ENCODE results near the gene SLC44A5. TPM values are rescaled to one million over a fixed set of nuclear protein-coding genes. Genes with fewer than 3 reads are reported as not detected.
"Not testable (repeated sequence)": the region's sequence is repeated elsewhere in the genome, so short reads cannot be mapped to it uniquely, and the experiment has no call there.

SLC44A5 gene
- total RNA-seq, 2 donors from 2014 or later = 1.1 TPM; not detected in 1

DNA sequence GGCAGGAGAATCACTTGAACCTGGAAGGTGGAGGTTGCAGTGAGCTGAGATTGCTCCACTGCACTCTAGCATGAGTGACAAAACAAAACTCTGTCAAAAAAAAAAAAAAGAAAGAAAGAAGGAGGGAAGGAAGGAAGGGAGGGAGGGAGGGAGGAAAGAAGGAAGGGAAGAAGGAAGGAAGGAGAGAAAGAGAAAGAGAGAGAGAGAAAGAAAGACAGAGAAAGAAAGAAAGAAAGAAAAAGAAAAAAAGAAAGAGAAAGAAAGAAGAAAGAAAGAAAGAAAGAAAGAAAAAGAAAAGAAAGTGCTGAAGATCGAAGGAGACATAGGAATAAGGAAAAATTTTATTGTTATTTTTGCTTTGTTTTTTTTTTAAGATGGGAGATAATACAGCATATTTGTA, 166.7 kb downstream of the SLC44A5 start:
- Mint-ChIP-seq H3K4me3 (no peak overlapping the region), H3K27me3 (no peaks in the 10 kb centered on the region), H3K27ac (no peak overlapping the region), H3K4me1 (no peaks in the 10 kb centered on the region), H3K36me3 (ENCODE audit: low read depth) (no peaks in the 10 kb centered on the region)
- ATAC-seq = no peak
- DNase-seq = no peak
- peaks cover 3% of the 10 kb centered on the region for H3K9me3 ChIP-seq (ENCODE audit: control insufficient read depth, low read length, poor library complexity, severe bottlenecking)

DNA sequence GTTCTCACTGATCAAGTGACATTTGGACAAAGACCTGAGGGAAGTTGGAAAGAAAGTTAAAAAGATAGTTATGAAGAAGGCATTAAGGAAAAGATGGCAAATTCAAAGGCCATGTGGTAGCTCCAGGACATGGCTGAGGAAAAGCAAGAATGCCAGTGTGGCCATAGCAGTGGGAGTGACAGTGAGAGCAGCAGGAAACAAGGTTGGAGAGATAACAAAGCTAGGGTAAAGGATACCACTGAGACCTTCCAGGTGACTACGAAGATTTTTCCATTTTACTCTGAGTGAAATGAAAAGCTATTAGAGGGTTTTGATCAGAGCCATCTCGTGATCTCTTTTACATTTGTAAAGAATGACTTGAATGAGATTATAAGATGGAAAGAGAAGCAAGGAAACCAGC, 170.6 kb downstream of the SLC44A5 start:
- DNase-seq (no peak), ATAC-seq (no peak)
- Mint-ChIP-seq H3K27ac (no peak overlapping the region), H3K4me1 (no peaks in the 10 kb centered on the region), H3K27me3 (no peaks in the 10 kb centered on the region), H3K36me3 (ENCODE audit: low read depth) (no peaks in the 10 kb centered on the region), H3K4me3 (no peak overlapping the region)
- H3K9me3 ChIP-seq (ENCODE audit: control insufficient read depth, low read length, poor library complexity, severe bottlenecking) = peaks cover 3% of the 10 kb centered on the region

DNA sequence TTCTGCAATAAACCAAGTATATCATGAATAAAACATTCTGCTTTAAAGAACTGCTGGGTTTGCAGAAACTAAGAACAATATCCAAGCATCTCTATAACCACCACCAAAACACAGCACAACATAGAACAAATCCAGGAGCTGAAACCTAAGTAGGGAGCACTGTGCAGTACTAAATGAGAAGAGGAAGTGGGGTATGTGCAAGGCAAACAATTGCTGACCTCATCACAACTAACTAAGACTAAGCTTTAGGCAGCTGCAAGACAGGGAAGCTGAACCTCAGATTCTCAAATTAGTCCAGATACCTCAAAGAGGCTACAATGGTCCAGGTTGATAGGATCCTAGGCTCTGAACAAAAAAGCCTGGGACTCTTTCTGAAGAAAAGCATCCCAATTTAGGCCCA, 172.6 kb downstream of the SLC44A5 start:
- no peak for DNase-seq
- no peak for ATAC-seq
- H3K4me1 Mint-ChIP-seq = no peaks in the 10 kb centered on the region
- H3K9me3 ChIP-seq (ENCODE audit: control insufficient read depth, low read length, poor library complexity, severe bottlenecking) = no peaks in the 10 kb centered on the region
- H3K36me3 Mint-ChIP-seq (ENCODE audit: low read depth) = no peaks in the 10 kb centered on the region
- no peak overlapping the region for H3K27ac Mint-ChIP-seq
- no peaks in the 10 kb centered on the region for H3K27me3 Mint-ChIP-seq
- H3K4me3 Mint-ChIP-seq = no peak overlapping the region

DNA sequence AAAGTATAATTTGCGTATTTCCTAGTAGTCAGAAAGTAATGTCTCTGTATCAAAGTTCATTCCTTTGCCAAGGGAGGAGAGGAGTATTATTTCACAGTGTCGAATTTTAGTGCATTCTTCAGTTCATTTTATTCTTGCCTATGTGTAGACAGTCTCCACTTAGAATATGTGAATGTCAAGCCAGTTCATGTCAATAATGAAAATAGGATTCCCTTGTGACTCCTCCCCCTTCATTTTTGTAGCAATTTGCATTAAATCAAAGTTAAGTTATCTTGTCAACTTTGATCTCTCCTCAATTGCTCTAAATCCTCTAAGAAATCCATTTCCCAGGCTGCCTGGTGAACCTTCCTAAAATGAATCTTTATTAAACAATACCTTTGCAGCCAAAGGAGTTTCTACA, 179.1 kb downstream of the SLC44A5 start:
- H3K27me3 Mint-ChIP-seq = no peaks in the 10 kb centered on the region
- ATAC-seq (no peak), DNase-seq (no peak)
- no peak overlapping the region for H3K4me3 Mint-ChIP-seq
- H3K4me1 Mint-ChIP-seq = no peaks in the 10 kb centered on the region
- no peaks in the 10 kb centered on the region for H3K9me3 ChIP-seq (ENCODE audit: control insufficient read depth, low read length, poor library complexity, severe bottlenecking)
- H3K27ac Mint-ChIP-seq = no peak overlapping the region
- no peaks in the 10 kb centered on the region for H3K36me3 Mint-ChIP-seq (ENCODE audit: low read depth)

DNA sequence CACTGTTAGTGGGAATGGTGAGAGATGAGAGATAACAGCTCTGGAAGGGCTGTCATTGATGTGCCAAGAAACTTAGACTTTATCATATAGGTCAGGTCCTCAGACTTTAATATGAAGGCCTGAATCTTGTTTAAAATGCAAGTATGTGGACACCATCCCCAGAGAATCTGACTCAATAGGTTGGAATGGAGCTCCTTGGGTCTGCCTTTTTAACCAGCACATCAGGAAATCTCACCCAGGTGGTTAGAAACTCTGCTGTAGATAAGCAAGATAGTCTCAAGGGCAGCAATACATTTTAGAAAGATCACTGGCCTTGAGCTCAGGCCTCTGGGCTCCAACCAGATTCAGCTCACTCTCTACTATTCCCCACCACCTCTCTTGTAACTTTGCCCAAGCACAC, 180.4 kb downstream of the SLC44A5 start:
- no peak overlapping the region for H3K27ac Mint-ChIP-seq
- no peaks in the 10 kb centered on the region for H3K4me1 Mint-ChIP-seq
- no peaks in the 10 kb centered on the region for H3K27me3 Mint-ChIP-seq
- no peaks in the 10 kb centered on the region for H3K36me3 Mint-ChIP-seq (ENCODE audit: low read depth)
- H3K4me3 Mint-ChIP-seq = no peak overlapping the region
- no peaks in the 10 kb centered on the region for H3K9me3 ChIP-seq (ENCODE audit: control insufficient read depth, low read length, poor library complexity, severe bottlenecking)
- DNase-seq (no peak), ATAC-seq (no peak)

DNA sequence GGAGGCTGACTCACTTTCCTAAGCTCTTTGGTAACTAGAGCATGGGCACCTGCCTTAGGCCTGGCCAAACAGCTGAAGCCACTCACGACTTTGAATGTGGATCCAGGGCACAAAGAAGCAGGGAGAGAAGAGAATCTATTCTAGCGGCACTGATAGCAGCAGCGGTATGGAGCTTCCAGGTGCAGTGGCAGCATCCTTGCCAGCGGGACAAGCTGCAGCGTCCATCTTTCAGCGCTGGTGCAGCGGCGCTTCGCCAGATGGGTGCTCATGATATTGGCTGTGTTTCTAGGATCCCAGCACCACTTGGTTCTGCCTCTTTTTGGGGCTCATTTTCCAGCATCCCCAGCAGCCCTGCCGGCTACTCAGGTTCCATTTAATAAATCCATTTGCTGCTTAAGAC, 184.2 kb downstream of the SLC44A5 start:
- Mint-ChIP-seq H3K27me3 (no peaks in the 10 kb centered on the region), H3K36me3 (ENCODE audit: low read depth) (no peaks in the 10 kb centered on the region), H3K4me3 (no peak overlapping the region), H3K27ac (no peak overlapping the region), H3K4me1 (no peaks in the 10 kb centered on the region)
- ATAC-seq (no peak), DNase-seq (no peak)
- no peaks in the 10 kb centered on the region for H3K9me3 ChIP-seq (ENCODE audit: control insufficient read depth, low read length, poor library complexity, severe bottlenecking)

DNA sequence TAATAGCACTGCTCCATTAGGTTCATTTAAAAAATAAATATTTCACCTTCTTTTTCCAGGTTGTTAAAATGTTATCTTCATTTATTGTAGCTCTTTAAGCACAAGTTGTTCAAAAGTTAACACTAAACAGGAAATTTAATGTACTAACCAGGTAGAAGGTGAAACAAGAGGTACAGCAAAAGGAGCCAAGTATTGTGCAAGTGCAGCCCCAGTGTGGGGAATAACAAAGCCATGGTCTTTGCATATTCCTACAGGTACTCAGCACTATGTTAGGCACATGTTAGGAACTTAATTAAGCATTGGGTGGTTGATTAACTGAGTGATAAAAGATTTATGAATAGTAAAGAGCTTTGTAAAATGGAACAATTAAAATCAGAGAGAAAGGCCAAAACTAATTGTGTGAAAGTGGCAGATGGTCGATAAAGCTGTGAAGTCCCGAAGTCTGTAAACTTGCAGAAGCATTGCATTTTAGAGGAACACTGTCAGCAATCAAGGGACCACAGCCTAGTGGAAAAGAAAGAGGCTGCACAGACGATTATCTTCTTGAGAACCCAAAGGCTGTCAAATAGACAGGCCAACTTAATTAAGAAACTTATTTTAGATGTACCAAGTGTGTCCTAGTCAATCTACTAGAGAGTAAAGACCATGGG, 185.8 kb downstream of the SLC44A5 start:
- H3K9me3 ChIP-seq (ENCODE audit: control insufficient read depth, low read length, poor library complexity, severe bottlenecking) = no peaks in the 10 kb centered on the region
- H3K4me1 Mint-ChIP-seq = no peaks in the 10 kb centered on the region
- ATAC-seq = no peak
- no peak for DNase-seq
- H3K27me3 Mint-ChIP-seq = no peaks in the 10 kb centered on the region
- no peak overlapping the region for H3K27ac Mint-ChIP-seq
- H3K36me3 Mint-ChIP-seq (ENCODE audit: low read depth) = no peaks in the 10 kb centered on the region
- no peak overlapping the region for H3K4me3 Mint-ChIP-seq

DNA sequence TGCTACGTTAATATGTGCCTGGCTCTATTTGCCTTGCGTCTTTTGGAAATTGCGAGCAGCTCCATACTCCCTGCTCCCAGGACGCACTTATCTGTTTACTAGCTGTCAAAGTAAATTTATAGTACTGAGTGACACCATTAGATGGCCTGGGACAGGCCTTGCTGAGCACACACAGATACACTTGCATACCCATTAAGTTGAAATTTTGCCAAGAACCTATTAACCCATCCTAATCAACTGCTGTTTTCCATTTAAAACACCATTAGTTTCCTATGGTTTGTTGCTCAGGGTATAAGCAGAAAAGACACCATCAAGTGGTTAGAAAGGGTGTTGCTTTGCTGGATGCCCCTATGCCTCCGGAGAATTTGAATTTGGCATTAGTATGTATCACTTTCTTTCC, 187.3 kb downstream of the SLC44A5 start:
- no peak overlapping the region for H3K4me3 Mint-ChIP-seq
- H3K9me3 ChIP-seq (ENCODE audit: control insufficient read depth, low read length, poor library complexity, severe bottlenecking) = no peaks in the 10 kb centered on the region
- H3K36me3 Mint-ChIP-seq (ENCODE audit: low read depth) = no peaks in the 10 kb centered on the region
- DNase-seq (no peak), ATAC-seq (no peak)
- no peaks in the 10 kb centered on the region for H3K27me3 Mint-ChIP-seq
- H3K4me1 Mint-ChIP-seq = no peaks in the 10 kb centered on the region
- H3K27ac Mint-ChIP-seq = no peak overlapping the region

DNA sequence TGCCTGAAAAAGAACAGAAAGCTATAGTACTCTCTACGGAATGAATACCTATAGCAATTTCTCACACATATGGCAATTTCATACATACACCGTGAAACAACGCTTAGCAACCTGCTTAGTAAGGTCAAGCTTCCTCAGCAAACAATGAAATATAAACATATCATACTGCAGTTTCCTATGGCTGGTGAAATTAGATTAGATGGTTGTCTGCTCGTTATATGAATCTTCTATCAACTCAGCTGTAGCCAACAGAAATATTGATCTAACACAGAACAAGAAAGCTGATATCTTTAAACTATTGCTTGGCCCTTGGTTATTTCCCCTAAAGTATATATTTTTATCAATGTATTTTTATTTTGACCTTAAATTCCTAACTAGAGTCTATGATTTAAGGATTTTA, 187.8 kb downstream of the SLC44A5 start:
- H3K9me3 ChIP-seq (ENCODE audit: control insufficient read depth, low read length, poor library complexity, severe bottlenecking) = no peaks in the 10 kb centered on the region
- DNase-seq (no peak), ATAC-seq (no peak)
- no peak overlapping the region for H3K4me3 Mint-ChIP-seq
- no peaks in the 10 kb centered on the region for H3K36me3 Mint-ChIP-seq (ENCODE audit: low read depth)
- no peaks in the 10 kb centered on the region for H3K4me1 Mint-ChIP-seq
- no peaks in the 10 kb centered on the region for H3K27me3 Mint-ChIP-seq
- no peak overlapping the region for H3K27ac Mint-ChIP-seq

DNA sequence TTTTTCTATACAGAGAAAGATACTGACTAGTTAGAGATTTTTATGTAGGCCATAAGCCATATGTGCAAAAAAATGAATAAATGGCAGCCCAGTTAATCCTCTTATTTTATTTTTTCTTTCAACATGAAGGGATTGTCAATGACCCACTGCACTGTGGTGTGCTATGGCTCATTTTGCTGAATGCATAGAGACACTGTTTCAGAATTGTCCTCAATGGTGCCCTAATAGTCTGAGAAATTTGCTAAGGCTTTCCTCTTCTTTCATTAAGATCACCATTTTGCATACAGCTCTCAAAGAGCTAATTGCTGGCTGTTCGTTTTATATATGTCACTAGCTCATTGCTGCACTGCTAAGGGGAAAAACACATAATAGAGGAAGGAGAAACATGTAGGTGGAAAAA, 189.5 kb downstream of the SLC44A5 start:
- DNase-seq (no peak), ATAC-seq (no peak)
- no peaks in the 10 kb centered on the region for H3K36me3 Mint-ChIP-seq (ENCODE audit: low read depth)
- H3K27ac Mint-ChIP-seq = no peak overlapping the region
- H3K9me3 ChIP-seq (ENCODE audit: control insufficient read depth, low read length, poor library complexity, severe bottlenecking) = no peaks in the 10 kb centered on the region
- H3K4me3 Mint-ChIP-seq = no peak overlapping the region
- no peaks in the 10 kb centered on the region for H3K27me3 Mint-ChIP-seq
- no peaks in the 10 kb centered on the region for H3K4me1 Mint-ChIP-seq

DNA sequence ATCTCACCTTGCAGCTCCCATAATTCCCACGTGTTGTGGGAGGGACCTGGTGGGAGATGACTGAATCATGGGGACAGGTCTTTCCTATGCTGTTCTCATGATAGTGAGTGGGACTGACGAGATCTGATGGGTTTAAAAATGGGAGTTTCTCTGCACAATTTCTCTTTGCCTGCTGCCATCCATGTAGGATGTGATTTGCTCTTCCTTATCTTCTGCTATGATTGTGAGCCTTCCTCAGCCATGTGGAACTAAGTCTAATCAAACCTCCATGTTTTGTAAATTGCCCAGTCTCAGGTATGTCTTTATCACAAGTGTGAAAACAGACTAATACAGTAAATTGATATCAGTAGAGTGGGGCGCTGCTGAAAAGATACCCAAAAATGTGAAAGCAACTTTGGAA, 195.7 kb downstream of the SLC44A5 start:
- H3K4me3 Mint-ChIP-seq = no peak overlapping the region
- ATAC-seq (no peak), DNase-seq (no peak)
- no peak overlapping the region for H3K27ac Mint-ChIP-seq
- no peaks in the 10 kb centered on the region for H3K27me3 Mint-ChIP-seq
- no peaks in the 10 kb centered on the region for H3K4me1 Mint-ChIP-seq
- no peaks in the 10 kb centered on the region for H3K9me3 ChIP-seq (ENCODE audit: control insufficient read depth, low read length, poor library complexity, severe bottlenecking)
- H3K36me3 Mint-ChIP-seq (ENCODE audit: low read depth) = no peaks in the 10 kb centered on the region

DNA sequence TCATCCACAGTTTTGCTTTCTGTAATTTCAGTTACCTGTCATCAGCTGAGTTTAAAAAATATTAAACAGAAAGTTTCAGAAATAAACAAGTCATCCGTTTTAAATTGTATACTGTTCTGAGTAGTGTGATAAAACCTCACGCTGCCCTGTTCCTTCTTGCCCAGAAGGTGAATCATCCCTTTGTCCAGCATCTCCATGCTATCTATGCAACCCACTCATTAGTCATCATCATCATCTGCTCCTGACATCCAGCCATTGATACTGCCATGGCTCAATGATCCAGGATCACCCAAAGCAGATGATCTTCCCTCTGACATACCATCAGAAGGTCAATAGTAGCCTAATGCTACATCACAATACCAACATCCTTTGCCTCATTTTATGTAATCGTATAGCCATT, 198.3 kb downstream of the SLC44A5 start:
- DNase-seq = no peak
- H3K27me3 Mint-ChIP-seq = no peaks in the 10 kb centered on the region
- no peaks in the 10 kb centered on the region for H3K4me1 Mint-ChIP-seq
- no peaks in the 10 kb centered on the region for H3K9me3 ChIP-seq (ENCODE audit: control insufficient read depth, low read length, poor library complexity, severe bottlenecking)
- no peak for ATAC-seq
- no peak overlapping the region for H3K27ac Mint-ChIP-seq
- no peaks in the 10 kb centered on the region for H3K36me3 Mint-ChIP-seq (ENCODE audit: low read depth)
- H3K4me3 Mint-ChIP-seq = no peak overlapping the region

DNA sequence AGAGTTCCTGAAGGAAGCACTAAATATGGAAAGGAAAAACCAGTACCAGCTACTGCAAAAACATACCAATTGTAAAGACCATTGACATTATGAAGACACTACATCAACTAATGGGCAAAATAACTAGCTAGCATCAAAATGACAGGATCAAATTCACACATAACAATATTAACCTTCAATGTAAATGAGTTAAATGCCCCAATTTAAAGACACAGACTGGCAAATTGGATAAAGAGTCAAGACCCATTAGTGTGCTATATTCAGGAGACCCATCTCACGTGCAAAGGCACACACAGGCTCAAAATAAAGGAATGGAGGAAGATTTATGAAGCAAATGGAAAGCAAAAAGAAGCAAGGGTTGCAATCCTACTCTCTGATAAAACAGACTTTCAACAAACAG, 206.2 kb downstream of the SLC44A5 start:
- not testable (repeated sequence) for H3K4me1 Mint-ChIP-seq; H3K27me3 Mint-ChIP-seq; H3K36me3 Mint-ChIP-seq (ENCODE audit: low read depth); DNase-seq; H3K27ac Mint-ChIP-seq; H3K9me3 ChIP-seq (ENCODE audit: control insufficient read depth, low read length, poor library complexity, severe bottlenecking); H3K4me3 Mint-ChIP-seq; ATAC-seq

DNA sequence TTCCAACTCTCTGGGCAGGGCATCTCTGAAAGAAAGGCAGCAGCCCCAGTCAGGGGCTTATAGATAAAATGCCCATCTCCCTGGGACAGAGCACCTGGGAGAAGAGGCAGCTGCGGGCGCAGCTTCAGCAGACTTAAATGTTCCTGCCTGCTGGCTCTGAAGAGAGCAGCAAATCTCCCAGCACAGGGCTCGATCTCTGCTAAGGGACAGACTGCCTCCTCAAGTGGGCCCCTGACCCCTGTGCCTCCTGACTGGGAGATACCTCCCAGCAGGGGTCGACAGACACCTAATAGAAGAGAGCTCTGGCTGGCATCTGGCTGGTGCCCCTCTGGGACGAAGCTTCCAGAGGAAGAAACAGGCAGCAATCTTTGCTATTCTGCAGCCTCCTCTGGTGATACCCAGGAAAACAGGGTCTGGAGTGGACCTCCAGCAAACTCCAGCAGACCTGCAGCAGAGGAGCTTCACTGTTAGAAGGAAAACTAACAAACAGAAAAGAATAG, 207.7 kb downstream of the SLC44A5 start:
- not testable (repeated sequence) for H3K4me3 Mint-ChIP-seq; H3K27me3 Mint-ChIP-seq; H3K4me1 Mint-ChIP-seq; H3K36me3 Mint-ChIP-seq (ENCODE audit: low read depth); H3K27ac Mint-ChIP-seq; DNase-seq; H3K9me3 ChIP-seq (ENCODE audit: control insufficient read depth, low read length, poor library complexity, severe bottlenecking); ATAC-seq

Measured in T-helper 17 cell (primary cell).